Thyroid gland (tissue), 4 donors: ENCODE measurements around the gene NTRK2. TPM values are rescaled to one million over a fixed set of nuclear protein-coding genes. Genes with fewer than 3 reads are reported as not detected.

ENCODE experiments used
- DNase-seq, 2 donors: peaks; one replicate each; pipeline ENCODE4 v3.0.0-alpha.2; 2019
- H3K27ac ChIP-seq, 3 donors: fragments of 200-600 bp; sonication (generic); 1 replicate in 2 of 3; 2 replicates in 1 of 3; pipeline ENCODE4 v1.5.1; 2016 to 2019; ENCODE audit warnings: mild to moderate bottlenecking in 1 of 3, moderate library complexity in 1 of 3
- H3K27me3 ChIP-seq: fragments of 200-600 bp; sonication (generic); one replicate; pipeline ENCODE4 v1.5.1; 2019
- H3K36me3 ChIP-seq, 2 donors: fragments of 200-600 bp; sonication (generic); one replicate each; pipeline ENCODE4 v1.5.1; 2016 to 2019
- H3K4me1 ChIP-seq, 2 donors: fragments of 200-600 bp; sonication (generic); one replicate each; pipeline ENCODE4 v1.5.1; 2017 to 2019
- H3K4me3 ChIP-seq, 3 donors: fragments of 200-600 bp; sonication (generic); replicated peaks in 1 of 3; 1 replicate in 2 of 3; 2 replicates in 1 of 3; pipeline ENCODE4 v1.5.1; 2016; ENCODE audit warnings: mild to moderate bottlenecking in 1 of 3
- H3K9me3 ChIP-seq: fragments of 200-600 bp; sonication (generic); one replicate; pipeline ENCODE4 v1.5.1; 2017
- CTCF ChIP-seq, 6 experiments: fragments of 200-600 bp in 3 of 6; fragments of 450-650 bp in 3 of 6; sonication (generic) in 3 of 6; IDR thresholded peaks; one replicate each; pipeline ENCODE4 v1.5.1; 2016 to 2019; ENCODE audit warnings: antibody characterized with exemption in 6 of 6, mild to moderate bottlenecking in 2 of 6, inconsistent platforms in 1 of 6, moderate library complexity in 1 of 6
- POLR2A ChIP-seq, 2 donors: fragments of 450-650 bp; IDR thresholded peaks; one replicate each; pipeline ENCODE4 v1.6.1; 2017; ENCODE audit warnings: antibody characterized with exemption in 2 of 2, mild to moderate bottlenecking in 2 of 2, moderate library complexity in 1 of 2
- WGBS, 2 donors: methylation state at CpG; one replicate each; pipeline ENCODE4 v1.1.5; 2017; 5-methylcytosine and 5-hydroxymethylcytosine counted together
- intact Hi-C: fragments of 100-400 bp; cut with DNase I; formaldehyde crosslinking; loops from one replicate; pipeline ENCODE4 v1.15.1; 2023
- total RNA-seq, 4 donors: library from RNA; depleted of rRNA; stranded (reverse); fragments of >200 nt; gene quantifications; one replicate each; pipeline ENCODE4 v1.2.3, GENCODE V29; 2016

NTRK2 gene
- total RNA-seq, 4 donors from 2014 or later = 92.0 to 186 (median 142) TPM

DNA sequence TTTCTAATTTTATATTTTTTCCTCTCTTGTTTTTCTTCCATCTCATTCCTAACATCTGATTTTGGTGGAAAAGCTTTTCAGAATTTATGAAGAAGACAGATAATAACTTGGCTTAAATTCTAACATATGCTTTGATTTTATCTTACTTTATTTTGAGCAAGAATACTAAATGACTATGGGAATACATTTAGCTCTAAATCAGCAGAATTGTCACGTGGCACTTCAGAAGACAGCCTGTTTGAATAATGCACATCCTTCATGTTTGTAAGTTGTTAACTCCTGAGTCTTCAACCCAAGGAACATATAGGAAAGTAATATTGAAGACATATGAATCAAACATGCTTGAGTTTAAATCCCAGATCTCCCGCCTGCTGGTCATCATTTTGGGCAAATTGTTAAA lies 90.3 kb downstream of the NTRK2 start:
- Histone ChIP-seq H3K4me1 (no peaks in the 10 kb centered on the region), H3K4me3 (no peak overlapping the region), H3K36me3 (no peaks in the 10 kb centered on the region), H3K27ac (no peak overlapping the region), H3K9me3 (no peaks in the 10 kb centered on the region), H3K27me3 (no peaks in the 10 kb centered on the region)
- intact Hi-C loops = no loop called here
- no peak for DNase-seq
- no peak for TF ChIP-seq POLR2A (IDR thresholded peaks at IDR 0.05)
- no peak for TF ChIP-seq CTCF (IDR thresholded peaks at IDR 0.05)
- WGBS, 2 donors = 87 to 90% methylated on average over 2 of the region's 2 CpGs

GRCh38 chr9:84761137-84761808 lies 91.7 kb downstream of the NTRK2 start:
- Histone ChIP-seq H3K9me3 (no peaks in the 10 kb centered on the region), H3K27ac (no peak overlapping the region), H3K36me3 (no peaks in the 10 kb centered on the region), H3K4me1 (no peaks in the 10 kb centered on the region), H3K4me3 (no peak overlapping the region), H3K27me3 (no peaks in the 10 kb centered on the region)
- no peak for TF ChIP-seq CTCF (IDR thresholded peaks at IDR 0.05)
- no peak for TF ChIP-seq POLR2A (IDR thresholded peaks at IDR 0.05)
- WGBS, 2 donors = 87 to 91% methylated on average over 2 of the region's 2 CpGs
- DNase-seq = no peak
- intact Hi-C loops = no loop called here

DNA sequence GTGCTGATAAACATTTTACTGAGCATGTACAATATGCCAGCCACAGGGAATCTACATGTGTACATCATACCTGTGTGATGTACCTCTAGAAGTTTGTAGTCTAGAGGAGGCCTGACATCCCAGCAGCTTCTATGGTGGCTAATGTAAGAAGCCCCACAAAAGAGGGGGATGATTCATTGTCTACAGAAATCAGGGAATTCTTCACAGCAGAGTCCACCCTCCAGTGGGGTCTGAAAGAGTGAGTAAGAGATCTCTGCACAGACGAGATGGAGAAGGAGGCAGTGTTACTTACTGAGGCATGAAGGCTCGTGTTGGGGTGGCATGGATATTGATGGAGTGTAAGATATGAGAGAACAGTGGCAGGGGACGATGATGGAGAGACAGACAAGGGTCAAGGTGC lies 103.0 kb downstream of the NTRK2 start:
- no peaks in the 10 kb centered on the region for H3K36me3 ChIP-seq
- TF ChIP-seq CTCF (IDR thresholded peaks at IDR 0.05) (no peak), POLR2A (IDR thresholded peaks at IDR 0.05) (no peak)
- no peak for DNase-seq

GRCh38 chr9:84773022-84773421 lies 103.5 kb downstream of the NTRK2 start:
- Histone ChIP-seq H3K27ac (no peak overlapping the region), H3K4me3 (no peak overlapping the region), H3K27me3 (no peaks in the 10 kb centered on the region), H3K9me3 (no peaks in the 10 kb centered on the region), H3K4me1 (peaks cover 5 to 13% of the 10 kb centered on the region in 2 donors), H3K36me3 (no peaks in the 10 kb centered on the region)
- no peak for DNase-seq
- no peak for TF ChIP-seq POLR2A (IDR thresholded peaks at IDR 0.05)
- TF ChIP-seq CTCF (IDR thresholded peaks at IDR 0.05) = no peak
- intact Hi-C loops = no loop called here

More for the DNA sequence above, 103.0 kb downstream of the NTRK2 start:
- Histone ChIP-seq H3K27ac (no peak overlapping the region), H3K27me3 (no peaks in the 10 kb centered on the region), H3K4me3 (no peak overlapping the region), H3K4me1 (peaks cover 5 to 13% of the 10 kb centered on the region in 2 donors), H3K9me3 (no peaks in the 10 kb centered on the region)
- WGBS, 2 donors = 81 to 91% methylated on average over 3 of the region's 3 CpGs
- intact Hi-C loops = no loop called here

GRCh38 chr9:84775056-84775643 lies 105.6 kb downstream of the NTRK2 start:
- H3K4me1 ChIP-seq = peaks cover 0 to 4% of the 10 kb centered on the region in 2 donors
- H3K27me3 ChIP-seq = no peaks in the 10 kb centered on the region
- intact Hi-C loops = no loop called here
- no peaks in the 10 kb centered on the region for H3K36me3 ChIP-seq
- H3K27ac ChIP-seq = no peak overlapping the region
- DNase-seq = no peak
- no peak overlapping the region for H3K4me3 ChIP-seq
- TF ChIP-seq POLR2A (IDR thresholded peaks at IDR 0.05) (no peak), CTCF (IDR thresholded peaks at IDR 0.05) (no peak)
- WGBS, 2 donors = 93 to 96% methylated on average over 4 of the region's 4 CpGs
- no peaks in the 10 kb centered on the region for H3K9me3 ChIP-seq
